Activated CD8-positive, alpha-beta memory T cell treated with anti-CD3 and anti-CD28 coated beads for 1 hour (primary cell): ENCODE results near the gene CELF2.

Source experiments
- DNase-seq, 2 donors: peaks; one replicate each; pipeline ENCODE4 v3.0.0-alpha.2; 2020; ENCODE audit warnings: low read depth in 1 of 2; ENCODE audit errors: extremely low read depth in 1 of 2

CELF2 gene

DNA sequence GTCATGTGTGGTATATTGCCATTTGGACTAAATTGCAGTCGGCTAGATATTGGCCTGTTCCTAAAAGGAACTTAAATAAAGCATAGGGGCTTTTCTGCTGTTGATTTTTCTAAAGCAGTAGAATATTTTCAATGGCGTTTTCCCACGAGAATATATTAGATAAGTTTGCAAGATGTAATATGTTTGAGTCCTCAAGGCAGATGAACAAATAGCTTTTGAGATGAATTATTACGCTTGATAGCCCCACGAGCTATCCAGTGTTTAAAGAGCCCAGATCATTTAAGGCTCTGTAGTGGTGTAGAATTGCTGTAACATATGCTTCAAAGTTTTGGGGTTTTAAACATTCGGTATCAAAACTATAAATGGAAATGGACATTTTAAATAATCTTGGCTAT is 2.9 kb downstream of the CELF2 start:
- DNase-seq: no peak

GRCh38 chr10:11022213-11022612 is 4.5 kb downstream of the CELF2 start:
- no peak for DNase-seq

GRCh38 chr10:11023009-11023953 is 5.6 kb downstream of the CELF2 start:
- no peak for DNase-seq

DNA sequence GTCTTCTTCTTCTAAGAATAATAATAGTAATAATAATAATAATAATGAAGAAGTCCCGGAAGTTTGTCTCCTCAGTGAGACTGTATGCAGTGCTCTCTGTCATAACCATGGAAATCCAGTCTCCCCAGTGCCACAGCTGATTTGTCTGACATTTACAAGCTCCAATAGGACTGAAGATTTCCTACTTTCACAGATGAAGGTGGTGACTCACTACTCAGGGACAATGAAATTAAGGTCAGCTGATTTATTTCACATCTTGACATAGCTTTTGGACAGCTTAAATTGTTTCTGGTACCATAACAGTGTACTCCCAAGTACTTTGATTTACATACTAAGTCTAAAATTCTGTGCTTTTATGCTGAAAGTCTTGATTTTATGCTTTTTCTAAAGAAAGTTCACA is 6.9 kb downstream of the CELF2 start:
- DNase-seq: no peak

DNA sequence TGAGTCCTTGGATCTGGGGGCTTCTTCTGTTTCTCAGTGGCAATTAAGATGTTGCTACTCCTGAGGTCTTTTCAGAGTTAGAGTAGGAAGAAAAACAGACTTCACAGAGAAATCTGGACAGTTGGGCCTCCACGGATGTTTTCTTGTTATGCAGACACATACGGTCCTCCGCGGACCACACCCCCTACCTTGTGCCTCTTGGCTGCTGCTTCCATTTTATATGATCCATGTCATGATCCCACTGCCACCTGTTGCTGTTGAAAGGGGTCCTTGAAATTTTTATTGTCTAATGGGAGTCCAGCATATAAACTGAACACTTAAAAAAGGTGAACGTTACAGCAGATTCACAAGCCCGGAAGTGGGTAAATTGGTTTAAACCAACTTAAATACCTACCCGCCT is 8.3 kb downstream of the CELF2 start:
- no peak for DNase-seq

- DNase-seq: no peak
These were observed 9.1 kb downstream of the CELF2 start for GRCh38 chr10:11026773-11027172.

DNA sequence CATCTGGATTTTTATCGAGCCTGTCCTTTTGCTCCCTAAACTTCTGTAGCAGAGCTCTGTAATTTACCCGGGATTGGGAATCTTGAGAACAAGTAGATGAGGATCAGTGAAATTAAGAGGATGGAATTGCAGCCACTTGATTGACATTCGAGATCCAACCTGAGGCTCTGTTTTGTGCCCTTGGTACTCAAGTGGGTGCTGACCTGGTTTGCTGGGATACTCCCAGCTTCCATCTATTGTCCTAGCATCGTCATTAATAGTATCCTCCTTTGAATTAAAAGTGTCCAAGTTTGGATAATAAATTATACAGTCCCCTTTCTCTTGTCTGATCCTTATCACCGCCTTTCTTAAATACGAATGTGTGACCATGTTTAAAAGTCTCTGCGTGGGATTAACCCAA is 17.1 kb downstream of the CELF2 start:
- DNase-seq: no peak

DNA sequence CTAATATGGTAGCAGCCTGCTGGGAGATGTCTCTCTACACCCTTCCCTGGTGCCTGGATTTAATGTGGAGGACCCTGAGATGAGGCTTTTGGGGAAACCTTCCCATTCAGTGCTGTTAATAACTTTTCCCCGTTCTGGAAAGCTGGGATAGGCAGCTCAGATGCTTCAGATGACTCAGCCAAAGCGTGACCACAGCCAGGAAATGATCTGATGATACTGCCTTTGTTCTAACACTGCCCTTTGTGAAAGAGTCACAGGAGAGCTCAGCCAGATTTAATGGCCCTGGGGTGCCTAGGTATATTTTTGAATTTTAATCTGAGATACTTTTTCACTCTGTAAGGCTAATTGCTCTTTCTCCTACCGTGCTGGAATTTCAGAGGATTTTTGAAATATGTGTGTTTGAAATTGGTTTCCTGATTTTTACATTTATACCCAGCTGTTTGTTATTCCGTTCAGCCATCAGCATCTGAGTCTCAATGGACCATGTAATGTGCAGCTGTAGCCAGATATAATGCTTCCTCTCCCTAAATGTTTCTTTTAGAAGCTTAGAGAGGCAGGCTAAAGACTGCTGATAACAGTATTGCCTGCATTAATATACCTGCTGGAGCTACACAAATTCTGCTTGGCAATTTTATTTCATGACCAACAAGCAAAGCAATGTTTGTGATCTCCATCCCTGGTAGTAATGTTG is 17.8 kb downstream of the CELF2 start:
- no peak for DNase-seq

GRCh38 chr10:11036424-11037011 is 18.8 kb downstream of the CELF2 start:
- DNase-seq: no peak

- DNase-seq: no peak
These were observed 20.3 kb downstream of the CELF2 start for GRCh38 chr10:11037991-11038390.

- DNase-seq: no peak
These were observed 24.7 kb downstream of the CELF2 start for GRCh38 chr10:11042357-11042756.

DNA sequence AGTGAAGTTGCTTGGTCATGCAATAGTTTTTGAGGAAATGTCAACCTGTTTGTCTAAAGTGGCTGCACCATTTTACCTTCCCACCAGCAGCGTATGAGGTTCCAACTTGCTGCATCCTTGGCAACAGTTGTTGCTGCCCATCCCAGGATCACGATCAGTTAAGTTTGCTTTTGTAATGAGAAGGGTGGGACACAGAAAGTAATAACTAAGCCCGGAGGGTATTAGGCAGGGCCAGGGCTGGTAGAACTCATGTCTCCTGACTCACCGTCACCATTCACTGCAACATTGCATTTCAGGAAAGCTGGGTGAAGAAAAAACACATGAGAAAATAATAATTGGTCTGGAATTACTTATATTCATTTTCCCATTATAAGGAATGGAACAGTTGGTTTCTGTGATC is 25.4 kb downstream of the CELF2 start:
- DNase-seq: no peak

DNA sequence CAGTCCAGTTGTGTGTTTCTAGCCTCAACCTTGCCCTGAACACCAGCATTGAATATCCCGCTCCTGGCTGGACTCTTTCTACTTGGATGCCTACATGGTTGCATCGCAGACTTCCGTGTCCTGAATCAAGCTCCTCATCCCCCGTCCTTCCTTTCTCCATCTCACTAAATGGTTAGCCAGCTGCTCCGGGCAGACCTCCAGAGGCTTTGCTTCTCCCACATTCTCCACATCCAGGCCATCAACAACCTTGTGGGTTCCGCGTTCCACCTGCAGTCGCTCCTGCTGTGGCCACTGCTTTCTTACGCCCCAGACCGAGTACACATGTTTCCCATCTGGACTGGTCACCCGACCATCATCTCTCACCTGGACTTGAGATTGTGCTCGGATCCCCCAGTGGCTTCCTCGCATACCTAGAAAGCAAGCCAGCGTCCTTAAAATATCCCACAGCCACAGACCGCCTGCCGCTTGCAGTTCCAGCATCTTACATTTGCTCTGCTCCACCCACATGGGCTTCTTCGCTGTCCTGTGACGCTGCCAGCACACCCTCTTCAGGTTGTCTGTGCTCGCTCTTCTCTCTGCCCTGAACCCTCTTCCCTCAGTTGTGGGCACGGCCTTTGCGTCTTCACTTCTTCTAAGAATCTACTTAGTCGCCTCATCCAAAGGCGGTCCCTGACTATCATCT is 25.9 kb downstream of the CELF2 start:
- DNase-seq: no peak

GRCh38 chr10:11045487-11045886 is 27.8 kb downstream of the CELF2 start:
- no peak for DNase-seq

DNA sequence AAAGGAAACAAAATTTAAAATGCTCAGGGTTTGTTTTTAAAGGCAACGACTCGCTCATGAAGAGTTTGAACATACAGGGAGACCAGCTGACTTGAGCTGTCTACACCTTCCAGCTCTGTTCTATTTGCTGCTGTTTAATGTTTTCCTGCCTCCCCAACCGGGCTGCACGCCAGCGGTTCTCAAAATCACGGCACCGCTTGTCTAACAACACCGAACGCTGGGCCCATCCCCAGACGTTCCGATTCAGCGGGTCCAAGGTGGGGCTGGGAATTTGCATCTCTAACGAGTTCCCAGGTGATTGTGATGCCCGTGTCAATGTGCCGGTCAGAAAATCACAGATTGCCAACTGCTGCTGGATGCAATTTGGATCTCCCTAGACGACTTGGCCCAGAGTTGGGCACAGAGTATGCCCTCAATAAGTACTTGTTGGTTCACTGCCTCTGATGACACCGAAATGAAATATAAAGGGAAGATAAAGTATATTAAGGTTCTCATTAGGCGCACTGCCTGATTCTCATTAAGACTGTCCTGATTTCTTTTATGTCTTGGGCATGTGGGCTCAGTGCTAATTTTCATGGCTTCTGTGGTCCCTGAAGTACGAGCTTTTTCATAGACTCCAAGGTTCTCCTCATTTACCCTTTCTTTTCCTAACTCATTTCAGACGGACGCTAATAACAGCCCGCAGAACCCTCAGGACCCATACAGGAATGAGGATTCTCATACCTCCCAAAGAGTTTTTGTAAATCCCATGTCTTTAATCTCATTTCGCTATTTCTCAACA is 28.5 kb downstream of the CELF2 start:
- no peak for DNase-seq

GRCh38 chr10:11046776-11047160 is 29.1 kb downstream of the CELF2 start:
- DNase-seq: no peak

- no peak for DNase-seq
These were observed 31.1 kb downstream of the CELF2 start for GRCh38 chr10:11048707-11049278.

- no peak for DNase-seq
These were observed 32.1 kb downstream of the CELF2 start for GRCh38 chr10:11049806-11050205.

DNA sequence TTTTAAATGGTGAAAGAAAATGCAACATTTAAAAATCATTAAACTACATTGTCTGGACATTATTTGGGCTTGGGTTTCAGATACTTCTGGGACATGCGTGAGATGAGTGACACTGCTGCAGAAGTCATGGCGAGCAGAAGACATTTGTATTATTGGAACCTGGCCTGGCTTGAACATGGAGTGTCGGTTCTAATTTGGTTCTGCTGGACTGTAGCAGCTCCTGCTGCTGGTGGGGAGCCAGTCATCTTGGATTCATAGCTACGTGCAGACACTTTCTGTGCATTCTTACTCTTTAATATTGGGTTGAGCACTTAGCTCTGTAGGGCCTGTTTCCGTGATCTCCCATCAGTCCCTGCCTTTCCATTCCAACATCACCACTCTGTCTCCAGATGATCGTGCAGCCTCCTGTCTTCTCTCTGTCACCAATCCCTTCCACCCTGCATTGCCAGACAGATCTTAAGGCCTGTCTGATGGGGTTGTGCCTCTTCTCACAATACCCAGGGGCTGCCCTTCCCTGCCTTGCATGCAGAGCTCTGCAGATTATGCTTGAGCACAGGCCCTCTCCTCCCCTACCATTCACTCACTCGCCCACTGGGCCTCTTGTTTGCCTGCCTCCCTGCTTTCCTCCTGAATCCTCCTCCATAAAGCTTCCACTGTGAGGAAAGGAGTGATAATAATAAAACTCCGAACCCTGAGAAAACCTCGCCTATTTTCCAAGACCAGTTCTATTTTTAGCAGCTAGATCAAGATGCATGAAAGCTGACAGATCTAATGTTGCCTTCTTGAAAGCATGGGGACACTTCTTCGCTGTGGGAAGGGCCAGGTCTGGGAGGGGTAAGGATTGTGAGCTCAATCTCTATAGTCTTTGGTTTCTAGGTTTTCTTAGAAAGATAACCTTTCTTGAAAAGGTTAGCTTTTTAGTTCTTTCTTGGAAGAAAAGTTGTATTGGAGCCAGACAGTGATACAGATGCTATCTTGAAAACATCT is 32.9 kb downstream of the CELF2 start:
- no peak for DNase-seq
